HG03159 (cell line): ENCODE data around the gene RPAP3.
"Not testable (repeated sequence)": the region's sequence is repeated elsewhere in the genome, so short reads cannot be mapped to it uniquely, and the experiment has no call there.

Experiments
- ATAC-seq: cut with Tn5 transposase; IDR thresholded peaks from one replicate; pipeline ENCODE4 v1.9.1; 2021; ENCODE audit warnings: mild to moderate bottlenecking, moderate library complexity; ENCODE audit not compliant: unreplicated experiment

The RPAP3 gene

GRCh38 chr12:47687636-47688035 is 18.2 kb downstream of the RPAP3 start:
- no peak for ATAC-seq

- ATAC-seq, result no peak
Observed at GRCh38 chr12:47686645-47687240, 19.1 kb downstream of the RPAP3 start.

GRCh38 chr12:47679785-47680184 is 26.0 kb downstream of the RPAP3 start:
- no peak for ATAC-seq

- no peak for ATAC-seq
Observed at GRCh38 chr12:47672068-47672467, 33.8 kb downstream of the RPAP3 start.

- ATAC-seq, result not testable (repeated sequence)
Observed at GRCh38 chr12:47667935-47668334, 37.9 kb downstream of the RPAP3 start.

- ATAC-seq, result no peak
Observed at GRCh38 chr12:47652521-47653234, 53.2 kb downstream of the RPAP3 start.

- peak; percentile 68 for ATAC-seq
Observed at GRCh38 chr12:47651368-47652254, 54.2 kb downstream of the RPAP3 start.

- ATAC-seq, result peak; percentile 78
Observed at GRCh38 chr12:47650469-47650868, 55.4 kb downstream of the RPAP3 start.

- no peak for ATAC-seq
Observed at GRCh38 chr12:47649381-47649780, 56.4 kb downstream of the RPAP3 start.

GRCh38 chr12:47648056-47648579 is 57.7 kb downstream of the RPAP3 start:
- ATAC-seq, result no peak

GRCh38 chr12:47642310-47642709 is 63.5 kb downstream of the RPAP3 start:
- not testable (repeated sequence) for ATAC-seq

GRCh38 chr12:47636908-47637780 is 68.7 kb downstream of the RPAP3 start:
- ATAC-seq, result no peak

- not testable (repeated sequence) for ATAC-seq
Observed at GRCh38 chr12:47635770-47636169, 70.1 kb downstream of the RPAP3 start.

- ATAC-seq, result no peak
Observed at GRCh38 chr12:47634127-47634526, 71.7 kb downstream of the RPAP3 start.

- ATAC-seq, result no peak
Observed at GRCh38 chr12:47621960-47622359, 83.9 kb downstream of the RPAP3 start.

GRCh38 chr12:47617476-47617875 is 88.4 kb downstream of the RPAP3 start:
- no peak for ATAC-seq

- no peak for ATAC-seq
Observed at GRCh38 chr12:47616440-47616839, 89.4 kb downstream of the RPAP3 start.

- ATAC-seq, result no peak
Observed at GRCh38 chr12:47615711-47616110, 90.1 kb downstream of the RPAP3 start.

- no peak for ATAC-seq
Observed at GRCh38 chr12:47614521-47614920, 91.3 kb downstream of the RPAP3 start.

- ATAC-seq, result no peak
Observed at GRCh38 chr12:47612953-47613352, 92.9 kb downstream of the RPAP3 start.
